Measurements from ENCODE around the gene TXLNB.

Gene TXLNB

DNA sequence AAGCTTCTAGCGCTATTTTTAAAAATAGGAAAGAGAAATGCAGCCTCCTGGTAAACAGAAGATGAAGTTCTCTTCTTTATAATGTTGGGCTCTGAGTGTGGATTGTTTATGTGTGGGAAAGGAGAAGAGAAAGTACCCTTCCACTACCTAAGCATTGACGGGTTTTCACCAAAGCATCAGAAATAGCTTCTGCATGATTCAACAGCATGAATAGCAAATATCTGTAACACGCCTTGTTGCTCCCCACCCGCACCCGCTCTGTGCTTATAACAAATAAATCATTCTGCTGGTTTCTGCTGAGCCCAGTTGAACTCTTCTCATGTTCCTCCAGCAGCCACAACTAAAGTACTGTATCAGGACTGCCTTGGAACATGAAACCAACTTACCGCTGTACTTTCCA lies 20.7 kb downstream of the TXLNB start:
- DNase-seq (ENCODE audit: low read depth) = no peak

DNA sequence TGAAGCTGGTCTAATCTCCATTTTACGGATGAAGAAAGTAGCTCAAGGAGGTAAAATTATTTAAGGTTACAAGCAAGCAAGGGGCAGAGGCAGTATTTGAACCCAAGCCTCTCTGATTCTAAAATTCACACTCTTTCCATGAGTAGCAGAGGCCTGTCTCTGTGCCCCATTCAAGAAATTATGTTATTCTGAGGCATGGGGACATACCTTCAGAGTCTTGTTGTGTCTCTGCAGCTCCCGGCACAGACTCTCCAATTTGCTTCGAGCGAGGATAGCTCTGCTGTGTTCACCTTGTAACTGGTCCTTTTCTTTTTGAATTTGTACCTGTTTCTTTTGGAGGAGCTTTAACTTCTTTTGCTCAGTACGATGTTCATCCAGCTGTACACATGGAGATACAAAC lies 21.5 kb downstream of the TXLNB start:
- no peak for DNase-seq (ENCODE audit: low read depth)

DNA sequence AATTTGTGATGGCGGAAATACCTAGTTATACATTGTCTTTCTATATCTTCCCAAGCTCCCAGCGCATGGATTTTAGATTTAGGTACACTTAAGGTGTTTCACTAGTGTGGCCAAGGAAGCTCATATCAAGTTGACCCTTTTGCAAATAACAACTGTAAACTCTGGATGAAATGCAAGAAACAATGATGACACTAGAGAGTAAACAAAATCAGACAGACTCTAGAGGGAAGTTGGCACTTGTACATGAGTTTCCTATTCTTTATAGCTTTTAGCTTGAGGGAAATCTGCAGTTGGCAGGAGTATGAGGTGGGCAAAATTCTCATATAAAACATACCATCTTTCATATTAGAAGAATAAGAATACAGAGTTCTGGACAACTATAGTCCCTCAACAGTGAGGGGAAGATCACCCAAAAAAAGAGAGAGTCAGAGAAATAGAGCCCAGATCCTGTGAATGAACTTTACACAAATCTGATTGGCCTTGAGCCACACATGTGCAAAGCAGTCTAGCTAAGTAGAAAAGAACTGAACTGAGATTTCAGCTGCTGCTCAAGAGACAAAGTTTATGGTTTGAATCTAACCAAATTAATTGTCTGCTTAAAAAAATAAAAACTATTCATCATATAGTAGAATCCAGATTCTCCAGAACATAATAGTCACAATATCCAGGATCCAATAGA lies 26.1 kb downstream of the TXLNB start:
- no peak for DNase-seq (ENCODE audit: low read depth)

GRCh38 chr6:139262519-139263300 lies 29.1 kb downstream of the TXLNB start:
- no peak for DNase-seq (ENCODE audit: low read depth)

DNA sequence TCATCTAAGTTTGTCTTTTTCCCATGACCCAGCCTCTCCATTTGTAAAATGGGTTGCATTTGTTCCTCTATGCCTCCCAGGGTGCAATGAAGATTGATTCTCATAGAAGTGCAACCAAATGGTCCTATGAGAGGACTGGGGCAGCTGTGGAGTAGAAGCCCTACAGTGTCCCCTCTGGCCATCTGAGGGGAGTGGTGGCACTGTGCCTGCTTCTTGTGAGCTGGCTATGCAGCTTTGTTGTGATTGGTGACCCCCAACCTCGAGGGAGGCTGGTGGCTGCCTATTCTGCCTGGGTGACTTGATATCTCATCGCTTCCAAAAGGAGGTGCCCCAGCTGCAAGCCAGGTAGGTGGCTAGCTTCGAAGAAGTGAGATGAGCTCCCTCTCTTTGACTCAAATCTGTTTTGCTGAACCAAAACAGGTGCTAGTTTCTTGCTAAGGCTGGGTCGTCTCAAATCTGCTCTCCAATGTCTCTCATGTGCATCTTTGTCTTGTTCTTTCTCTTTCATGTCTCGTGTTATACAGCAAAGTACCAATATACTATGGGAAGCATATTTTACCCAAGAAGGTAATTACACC lies 33.9 kb downstream of the TXLNB start:
- no peak for DNase-seq (ENCODE audit: low read depth)

DNA sequence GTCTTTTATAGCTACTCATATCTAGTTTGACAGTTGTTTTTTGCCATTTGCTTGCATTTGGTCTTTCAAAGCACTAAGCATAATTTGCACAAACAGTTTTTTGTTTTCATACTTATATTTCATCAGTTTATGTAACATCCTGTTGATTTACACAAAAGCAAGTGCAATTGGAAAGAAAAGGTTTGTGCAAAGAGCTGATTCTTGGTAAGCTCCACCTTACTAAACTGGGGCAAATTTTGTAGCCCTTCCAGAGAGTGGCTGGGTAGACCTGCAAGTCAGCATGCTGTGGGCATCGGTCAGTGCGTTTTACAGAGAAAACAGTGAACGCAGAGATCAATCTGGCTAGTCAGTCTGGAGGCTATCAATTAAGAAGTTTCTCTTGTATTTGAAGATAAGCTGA lies 34.5 kb downstream of the TXLNB start:
- DNase-seq (ENCODE audit: low read depth) = no peak

DNA sequence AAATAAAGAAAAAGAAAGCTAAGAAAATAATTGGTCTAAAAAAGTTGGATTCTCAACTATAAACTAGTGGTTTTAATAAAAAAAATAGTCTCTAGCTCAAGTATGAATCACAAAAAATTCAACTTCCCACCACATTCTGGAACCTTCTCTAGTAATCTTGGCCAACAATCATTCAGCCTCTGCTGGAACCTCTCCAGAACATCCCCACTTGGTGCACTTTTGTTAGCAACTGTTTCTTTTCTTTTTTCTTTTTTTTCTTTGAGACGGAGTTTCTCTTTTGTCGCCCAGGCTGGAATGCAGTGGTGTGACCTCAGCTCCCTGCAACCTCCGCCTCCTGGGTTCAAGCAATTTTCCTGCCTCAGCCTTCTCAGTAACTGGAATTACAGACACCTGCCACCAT lies 35.7 kb downstream of the TXLNB start:
- DNase-seq (ENCODE audit: low read depth) = no peak

- DNase-seq (ENCODE audit: low read depth) = no peak
These were observed 37.6 kb downstream of the TXLNB start for GRCh38 chr6:139254196-139254595.

DNA sequence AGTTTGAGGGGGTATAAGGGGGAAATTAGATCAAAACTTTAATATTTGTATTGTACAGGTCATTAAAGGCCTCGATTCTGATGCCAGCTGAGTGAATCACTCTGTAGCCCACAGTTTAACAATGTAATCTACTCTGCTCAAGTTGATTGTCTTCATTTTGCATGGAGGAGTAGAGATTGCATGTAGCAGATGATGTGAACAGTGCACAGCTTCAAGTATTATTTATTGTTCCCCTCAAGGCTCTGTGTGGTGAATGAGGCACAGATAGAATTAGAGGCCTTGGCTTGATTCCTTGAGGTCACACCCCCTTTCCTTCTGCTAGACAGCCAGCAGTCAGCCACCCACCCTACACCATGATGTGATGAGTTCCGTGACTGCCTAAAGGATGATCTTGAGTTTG lies 38.1 kb downstream of the TXLNB start:
- no peak for DNase-seq (ENCODE audit: low read depth)

- DNase-seq (ENCODE audit: low read depth) = no peak
These were observed 40.0 kb downstream of the TXLNB start for GRCh38 chr6:139251691-139252390.

- no peak for DNase-seq (ENCODE audit: low read depth)
These were observed 40.6 kb downstream of the TXLNB start for GRCh38 chr6:139251045-139251690.

- DNase-seq (ENCODE audit: low read depth) = peak; percentile 44
These were observed 41.3 kb downstream of the TXLNB start for GRCh38 chr6:139250296-139251044.

GRCh38 chr6:139249395-139249794 lies 42.4 kb downstream of the TXLNB start:
- no peak for DNase-seq (ENCODE audit: low read depth)

DNA sequence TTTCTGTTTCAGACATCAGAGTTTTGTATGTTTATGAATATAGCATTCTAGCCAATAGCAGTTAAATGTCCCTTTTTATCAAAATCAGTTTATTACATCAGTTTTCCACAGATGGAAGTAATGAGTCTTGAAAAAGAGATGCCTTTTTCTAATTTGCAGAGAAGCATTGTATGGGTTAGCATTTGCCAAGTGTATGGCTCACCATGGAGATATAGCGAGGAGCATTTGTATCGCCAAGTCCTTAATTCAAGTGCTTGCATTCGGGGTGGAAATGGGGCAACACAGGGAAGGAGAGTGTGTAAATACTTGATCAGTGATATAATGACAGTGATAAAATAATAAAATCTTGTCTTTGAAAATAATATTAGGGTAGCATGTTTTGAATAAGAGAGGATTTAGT lies 42.9 kb downstream of the TXLNB start:
- no peak for DNase-seq (ENCODE audit: low read depth)

- DNase-seq (ENCODE audit: low read depth) = no peak
These were observed 44.2 kb downstream of the TXLNB start for GRCh38 chr6:139247618-139248017.

GRCh38 chr6:139243536-139243935 lies 48.3 kb downstream of the TXLNB start:
- no peak for DNase-seq (ENCODE audit: low read depth)

GRCh38 chr6:139242457-139243240 lies 49.1 kb downstream of the TXLNB start:
- no peak for DNase-seq (ENCODE audit: low read depth)

DNA sequence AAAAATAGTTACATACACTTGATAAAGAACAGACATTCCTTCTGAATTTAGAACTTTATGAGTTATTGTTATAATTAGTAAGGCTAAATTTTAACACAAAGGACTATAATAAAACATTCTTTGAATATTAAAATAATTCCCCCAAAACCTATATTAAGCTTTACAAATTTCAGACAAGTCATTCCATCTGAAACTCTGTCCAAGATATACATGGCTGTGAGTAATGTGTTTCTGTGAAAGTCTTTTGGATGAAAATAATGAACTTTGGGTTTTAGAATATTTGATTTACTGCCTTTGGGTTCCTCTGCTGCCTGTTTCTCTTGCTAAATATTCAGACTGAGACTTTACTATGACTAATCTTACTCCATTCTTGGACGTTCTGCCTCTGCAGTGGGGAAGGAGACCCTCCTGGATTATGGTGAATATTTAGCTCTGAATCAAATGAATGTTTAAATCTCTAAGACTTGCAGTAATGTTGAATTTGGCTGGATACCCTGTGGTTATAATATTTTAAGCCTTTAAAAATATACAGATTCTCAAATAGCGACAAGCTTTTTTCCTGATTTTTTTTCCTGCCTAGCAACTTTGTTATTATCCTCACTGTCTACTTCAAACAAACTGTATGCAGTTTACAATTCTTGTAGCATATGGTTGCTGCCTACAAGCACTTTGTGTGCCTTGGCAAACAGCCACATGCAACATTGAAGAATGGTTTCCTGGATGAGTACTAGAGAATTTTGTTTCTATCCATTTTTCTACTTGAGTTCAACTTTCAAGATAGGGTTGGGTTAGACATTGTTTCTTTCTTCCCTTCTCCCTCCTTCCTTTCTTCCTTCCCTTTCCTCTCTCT lies 51.4 kb downstream of the TXLNB start:
- no peak for DNase-seq (ENCODE audit: low read depth)

DNA sequence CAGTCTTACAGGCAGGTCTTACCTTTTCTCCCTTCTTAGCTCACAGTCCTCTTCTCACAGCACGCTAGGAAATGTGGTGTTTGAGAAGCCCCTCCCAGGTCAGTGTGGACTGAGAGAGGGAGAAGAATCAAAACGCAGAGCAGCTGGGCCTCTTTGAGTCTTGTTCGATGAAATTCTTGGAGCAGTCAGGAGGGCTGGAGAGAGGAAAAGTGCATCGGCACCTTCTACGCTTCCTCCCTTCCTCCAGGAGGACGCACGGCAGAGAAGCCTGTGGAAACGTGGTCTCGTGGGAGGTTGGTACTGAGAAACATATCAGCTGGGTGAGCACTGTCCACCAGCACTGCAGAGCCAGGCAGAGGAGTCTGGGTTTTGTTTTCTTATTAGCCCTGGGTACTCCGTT lies 52.7 kb downstream of the TXLNB start:
- no peak for DNase-seq (ENCODE audit: low read depth)

DNA sequence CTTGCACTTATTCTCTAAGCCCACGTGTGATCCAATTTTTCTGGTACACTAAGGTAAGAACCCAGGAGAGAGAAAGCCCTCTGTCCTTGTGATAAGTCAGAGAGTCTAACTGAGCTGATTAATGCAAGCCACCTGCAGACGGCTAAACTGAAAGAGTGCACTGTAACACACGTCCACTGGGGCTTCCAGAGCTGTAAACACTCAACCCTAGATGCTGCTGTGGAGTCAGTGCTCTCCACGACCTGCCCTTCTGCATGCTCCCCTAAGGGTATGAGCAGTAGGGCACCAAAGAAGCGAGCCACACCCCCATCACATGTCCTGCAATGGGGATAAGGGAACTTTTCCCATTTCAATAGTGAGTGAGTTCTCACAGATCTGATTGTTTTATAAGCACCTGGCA lies 55.7 kb downstream of the TXLNB start:
- DNase-seq (ENCODE audit: low read depth) = no peak

Measured in T follicular helper cell (primary cell).